ENCODE results near the gene FAM151A.

FAM151A gene

DNA sequence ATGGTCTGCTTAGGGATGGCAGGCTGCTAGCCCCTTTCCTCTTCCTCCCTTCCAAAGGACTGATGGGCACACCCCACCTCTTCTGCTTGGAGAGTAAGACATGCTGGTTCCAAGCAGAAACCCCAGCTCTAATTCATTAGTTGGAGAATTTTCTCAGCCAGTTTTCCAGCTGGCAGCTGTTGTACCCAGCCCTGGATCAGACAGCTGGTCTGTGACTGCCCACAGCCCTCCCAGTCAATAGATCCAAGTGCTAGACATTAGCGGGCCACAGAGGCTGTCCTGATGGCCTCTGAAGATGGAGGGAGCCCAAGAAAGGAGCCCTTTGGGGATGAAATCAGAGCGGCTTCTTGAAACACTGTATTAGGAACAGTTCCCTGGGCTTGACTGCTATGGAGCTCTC, 39.5 kb downstream of the FAM151A start:
- no peaks in the 10 kb centered on the region for H3K9me3 Mint-ChIP-seq
- no peak overlapping the region for H3K27ac Mint-ChIP-seq
- H3K4me1 Mint-ChIP-seq: peaks cover 4 to 7% of the 10 kb centered on the region in 2 donors
- no peaks in the 10 kb centered on the region for H3K36me3 Mint-ChIP-seq
- DNase-seq (no peak), ATAC-seq (replicated peaks) (no peak)
- H3K27me3 Mint-ChIP-seq: no peaks in the 10 kb centered on the region
- H3K4me3 Mint-ChIP-seq: no peak overlapping the region

DNA sequence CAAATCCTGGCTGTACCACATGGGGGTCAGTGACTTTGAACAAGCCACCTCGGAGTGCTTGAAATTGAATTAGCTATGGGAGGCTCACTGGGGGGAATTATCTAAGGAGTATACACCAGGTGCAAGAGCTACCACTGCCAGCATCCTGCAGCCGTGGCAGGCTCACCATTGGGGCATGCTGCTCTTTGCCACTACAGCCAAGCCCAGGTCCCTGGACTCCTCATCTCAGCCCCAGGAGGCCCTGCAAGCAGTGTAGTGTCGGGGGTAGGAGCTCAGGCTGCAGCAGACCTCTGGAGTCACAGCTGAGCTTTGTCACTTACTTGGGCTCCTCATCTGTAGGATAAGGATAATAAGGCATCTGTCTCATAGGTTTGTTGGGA, 40.0 kb downstream of the FAM151A start:
- DNase-seq (no peak), ATAC-seq (replicated peaks) (no peak)
- Mint-ChIP-seq H3K27me3 (no peaks in the 10 kb centered on the region), H3K4me3 (no peak overlapping the region), H3K36me3 (no peaks in the 10 kb centered on the region), H3K4me1 (peaks cover under 1 to 2% of the 10 kb centered on the region in 2 donors), H3K9me3 (no peaks in the 10 kb centered on the region), H3K27ac (no peak overlapping the region)

DNA sequence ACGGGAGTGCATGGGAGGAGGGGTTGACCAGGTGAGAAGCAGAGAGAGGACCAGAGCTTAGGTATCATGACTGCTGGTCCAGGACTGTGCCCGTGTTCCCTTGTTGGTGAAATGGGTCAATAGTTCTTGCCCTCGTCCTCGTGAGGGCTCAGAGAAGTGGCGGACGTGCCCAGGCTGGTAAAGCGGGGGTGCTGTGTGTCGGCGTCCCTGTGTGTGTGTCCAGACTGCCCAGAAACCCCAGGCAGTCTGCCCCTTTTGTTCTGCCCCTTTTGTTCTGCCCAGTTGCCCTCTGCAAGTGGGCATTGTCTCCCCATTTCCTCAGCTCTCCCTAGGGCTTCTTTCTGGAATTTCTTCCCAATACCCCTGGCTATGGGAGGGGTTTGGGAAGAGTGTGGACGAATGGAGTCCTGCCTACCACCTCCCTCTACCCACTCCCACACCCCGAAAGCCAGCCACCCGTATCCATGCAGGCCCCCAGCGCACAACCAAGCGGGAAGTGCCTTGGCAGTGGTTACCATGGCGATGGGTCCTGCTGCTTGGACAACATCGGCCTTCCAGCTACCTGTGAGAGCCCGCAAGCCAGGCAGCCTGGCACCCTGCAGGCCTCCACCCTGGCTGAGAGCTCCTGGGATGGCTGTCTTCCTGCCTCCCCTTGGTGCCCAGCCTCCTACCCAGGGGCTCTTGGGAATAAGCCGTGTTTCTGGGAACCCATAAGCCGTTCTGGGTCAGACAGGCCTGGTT, 40.6 kb downstream of the FAM151A start:
- Mint-ChIP-seq H3K27ac (no peak overlapping the region), H3K9me3 (no peaks in the 10 kb centered on the region), H3K36me3 (no peaks in the 10 kb centered on the region), H3K4me1 (no peaks in the 10 kb centered on the region), H3K27me3 (no peaks in the 10 kb centered on the region), H3K4me3 (no peak overlapping the region)
- no peak for DNase-seq
- no peak for ATAC-seq (replicated peaks)

DNA sequence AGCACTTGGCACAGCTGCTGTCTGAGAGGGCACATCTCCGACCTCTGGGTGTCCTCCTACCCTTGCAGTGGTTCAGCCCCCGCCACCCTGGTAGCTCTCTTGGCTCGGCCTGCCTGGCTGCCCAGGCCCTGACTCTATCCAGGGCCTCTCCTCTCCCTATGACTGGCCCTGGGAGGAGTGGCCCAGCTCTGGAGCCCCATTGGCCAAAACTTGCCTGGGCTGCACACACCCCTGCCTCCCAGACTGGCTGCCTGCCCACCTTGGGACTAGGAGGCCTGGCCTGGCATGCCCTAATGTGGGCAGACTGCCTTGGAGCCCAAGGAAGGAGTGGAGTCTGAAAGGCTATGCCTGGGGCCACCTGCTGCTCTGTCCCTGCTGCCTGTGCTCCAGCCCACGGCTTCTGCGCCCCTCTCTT, 41.7 kb downstream of the FAM151A start:
- Mint-ChIP-seq H3K27me3 (no peaks in the 10 kb centered on the region), H3K36me3 (no peaks in the 10 kb centered on the region), H3K27ac (no peak overlapping the region), H3K9me3 (no peaks in the 10 kb centered on the region), H3K4me1 (no peaks in the 10 kb centered on the region), H3K4me3 (no peak overlapping the region)
- DNase-seq (no peak), ATAC-seq (replicated peaks) (no peak)

- Mint-ChIP-seq H3K27ac (no peak overlapping the region), H3K4me3 (no peak overlapping the region), H3K36me3 (no peaks in the 10 kb centered on the region), H3K9me3 (no peaks in the 10 kb centered on the region), H3K4me1 (no peaks in the 10 kb centered on the region), H3K27me3 (no peaks in the 10 kb centered on the region)
- DNase-seq (no peak), ATAC-seq (replicated peaks) (no peak)
Measured at GRCh38 chr1:54580856-54581550, 42.3 kb downstream of the FAM151A start.

DNA sequence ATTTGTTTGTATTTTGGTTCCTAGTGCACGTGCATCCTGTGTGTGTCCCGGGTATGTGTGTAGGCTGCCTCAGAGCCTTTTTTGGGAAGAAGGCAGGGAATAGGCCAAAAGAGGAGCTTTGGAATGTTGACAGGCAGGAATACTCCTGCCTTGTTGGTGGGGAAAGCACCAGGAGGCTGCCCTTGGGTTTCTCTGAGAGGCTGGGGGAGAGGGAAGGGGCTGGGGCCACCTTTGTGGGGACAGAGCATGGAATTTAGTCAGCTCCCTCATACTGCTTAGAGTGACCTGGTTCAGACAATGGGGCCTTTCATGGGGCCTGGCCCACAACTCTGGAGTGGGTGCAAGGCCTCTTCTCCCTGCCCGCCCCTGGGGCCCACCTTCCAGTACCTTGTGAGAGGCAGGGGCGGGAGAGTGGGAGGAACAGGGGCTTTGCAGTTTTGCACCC, 44.0 kb downstream of the FAM151A start:
- no peaks in the 10 kb centered on the region for H3K36me3 Mint-ChIP-seq
- no peaks in the 10 kb centered on the region for H3K9me3 Mint-ChIP-seq
- H3K4me1 Mint-ChIP-seq: peaks cover 0 to 3% of the 10 kb centered on the region in 2 donors
- DNase-seq: no peak
- peaks cover 0 to 5% of the 10 kb centered on the region in 2 donors for H3K27me3 Mint-ChIP-seq
- H3K4me3 Mint-ChIP-seq: no peak overlapping the region
- H3K27ac Mint-ChIP-seq: no peak overlapping the region
- no peak for ATAC-seq (replicated peaks)

DNA sequence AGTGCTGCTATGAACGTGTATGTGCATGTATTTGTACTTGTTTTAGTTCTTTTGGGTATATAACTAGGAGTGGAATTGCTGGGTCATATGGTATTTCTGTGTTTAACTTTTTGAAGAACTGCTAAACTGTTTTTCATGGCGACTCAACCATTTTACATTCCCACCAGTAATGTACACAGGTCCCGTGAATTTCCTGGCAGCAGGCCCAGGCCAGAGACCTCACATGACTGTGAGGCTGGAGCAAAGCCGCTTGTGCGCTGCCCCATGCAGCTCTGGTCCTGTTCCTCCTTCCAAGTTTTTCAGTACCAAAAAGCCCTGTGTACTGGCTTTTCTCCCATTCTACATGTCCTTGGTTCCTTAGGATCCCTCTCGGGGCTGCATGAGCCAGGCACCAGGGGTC, 45.7 kb downstream of the FAM151A start:
- peaks cover 0 to 3% of the 10 kb centered on the region in 2 donors for H3K4me1 Mint-ChIP-seq
- peaks cover 0 to 5% of the 10 kb centered on the region in 2 donors for H3K27me3 Mint-ChIP-seq
- H3K4me3 Mint-ChIP-seq: no peak overlapping the region
- no peak overlapping the region for H3K27ac Mint-ChIP-seq
- H3K9me3 Mint-ChIP-seq: no peaks in the 10 kb centered on the region
- no peaks in the 10 kb centered on the region for H3K36me3 Mint-ChIP-seq
- DNase-seq: no peak
- ATAC-seq (replicated peaks): no peak

GRCh38 chr1:54575605-54576290, 47.6 kb downstream of the FAM151A start:
- Mint-ChIP-seq H3K27ac (no peak overlapping the region), H3K4me1 (peaks cover 0 to 3% of the 10 kb centered on the region in 2 donors), H3K9me3 (no peaks in the 10 kb centered on the region), H3K27me3 (peaks cover 0 to 5% of the 10 kb centered on the region in 2 donors), H3K36me3 (no peaks in the 10 kb centered on the region), H3K4me3 (no peak overlapping the region)
- ATAC-seq (replicated peaks) (no peak), DNase-seq (no peak)

DNA sequence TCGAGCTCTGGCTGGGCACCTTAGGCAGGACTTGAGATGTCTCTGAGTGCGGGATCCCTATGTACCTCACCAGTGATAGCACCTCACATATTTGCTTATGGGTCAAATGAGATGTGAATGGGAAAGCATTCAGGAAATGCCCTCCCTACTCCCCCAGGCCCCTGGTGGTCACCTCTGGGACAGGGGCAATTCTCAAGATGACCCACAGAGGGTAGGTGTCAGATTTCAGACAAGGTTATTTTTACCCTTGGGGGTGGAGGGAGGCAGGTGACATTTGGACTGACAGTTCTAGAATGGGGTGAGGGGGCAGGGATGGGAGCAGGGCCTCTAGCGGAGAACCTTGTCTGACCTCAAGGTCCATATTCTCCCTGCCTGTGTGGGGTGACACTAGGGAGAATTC, 48.2 kb downstream of the FAM151A start:
- DNase-seq (no peak), ATAC-seq (replicated peaks) (no peak)
- no peaks in the 10 kb centered on the region for H3K36me3 Mint-ChIP-seq
- no peak overlapping the region for H3K27ac Mint-ChIP-seq
- H3K4me1 Mint-ChIP-seq: peaks cover 0 to 3% of the 10 kb centered on the region in 2 donors
- peaks cover 0 to 5% of the 10 kb centered on the region in 2 donors for H3K27me3 Mint-ChIP-seq
- no peaks in the 10 kb centered on the region for H3K9me3 Mint-ChIP-seq
- H3K4me3 Mint-ChIP-seq: no peak overlapping the region

DNA sequence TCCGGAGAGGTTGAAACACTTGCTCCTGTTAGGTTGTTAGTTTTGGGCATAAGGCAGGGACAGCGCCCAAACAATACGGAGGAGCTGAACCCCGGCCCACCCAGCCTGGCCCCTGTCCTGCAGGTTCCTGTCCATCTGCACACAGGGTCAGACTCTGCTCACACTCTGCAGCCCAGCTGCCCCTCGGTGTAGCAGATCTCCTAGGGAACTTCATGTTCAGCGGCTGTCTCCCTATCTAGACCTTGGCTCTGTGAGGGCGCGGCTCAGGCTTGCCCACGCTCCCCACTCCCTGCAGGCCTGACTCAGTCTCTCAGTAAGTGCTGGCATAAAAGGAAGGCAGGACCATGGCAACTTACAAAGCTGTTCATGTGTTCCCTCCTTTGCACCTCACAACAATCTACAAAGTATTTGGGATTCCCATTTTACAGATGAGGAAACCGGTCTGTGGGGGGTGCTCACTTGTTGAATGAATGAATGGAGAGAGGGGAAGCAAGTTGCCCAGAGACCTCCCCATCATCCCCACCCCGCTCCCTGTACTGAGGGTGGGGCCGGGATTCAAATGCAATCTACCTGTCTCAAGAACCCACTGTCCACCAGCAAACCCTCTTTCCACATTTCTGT, 49.1 kb downstream of the FAM151A start:
- Mint-ChIP-seq H3K27me3 (peaks cover 0 to 5% of the 10 kb centered on the region in 2 donors), H3K27ac (no peak overlapping the region)
- ATAC-seq (replicated peaks): no peak

DNA sequence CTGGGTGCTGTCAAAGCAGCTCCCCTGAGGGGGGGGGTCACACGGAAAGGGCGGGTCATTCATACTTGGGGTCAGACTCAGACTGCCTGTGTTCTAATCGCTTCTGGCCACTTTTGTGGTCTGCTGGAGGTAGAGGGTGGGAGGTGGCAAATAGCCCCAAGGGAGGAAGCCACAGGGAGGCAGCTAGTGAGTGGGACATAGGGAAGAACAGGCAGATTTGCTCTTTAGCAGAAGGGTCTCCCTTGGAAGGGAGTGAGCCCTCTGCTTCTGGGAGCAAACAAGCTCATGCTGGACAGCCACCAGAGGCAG, 50.8 kb downstream of the FAM151A start:
- DNase-seq: no peak
- no peak for ATAC-seq (replicated peaks)
- Mint-ChIP-seq H3K27me3 (peaks cover 0 to 5% of the 10 kb centered on the region in 2 donors), H3K36me3 (no peaks in the 10 kb centered on the region), H3K9me3 (no peaks in the 10 kb centered on the region), H3K4me1 (peaks cover 0 to 3% of the 10 kb centered on the region in 2 donors), H3K4me3 (no peak overlapping the region), H3K27ac (no peak overlapping the region)

More for the DNA sequence above, 49.1 kb downstream of the FAM151A start:
- Mint-ChIP-seq H3K36me3 (no peaks in the 10 kb centered on the region), H3K4me3 (no peak overlapping the region), H3K9me3 (no peaks in the 10 kb centered on the region), H3K4me1 (peaks cover 0 to 3% of the 10 kb centered on the region in 2 donors)
- no peak for DNase-seq

DNA sequence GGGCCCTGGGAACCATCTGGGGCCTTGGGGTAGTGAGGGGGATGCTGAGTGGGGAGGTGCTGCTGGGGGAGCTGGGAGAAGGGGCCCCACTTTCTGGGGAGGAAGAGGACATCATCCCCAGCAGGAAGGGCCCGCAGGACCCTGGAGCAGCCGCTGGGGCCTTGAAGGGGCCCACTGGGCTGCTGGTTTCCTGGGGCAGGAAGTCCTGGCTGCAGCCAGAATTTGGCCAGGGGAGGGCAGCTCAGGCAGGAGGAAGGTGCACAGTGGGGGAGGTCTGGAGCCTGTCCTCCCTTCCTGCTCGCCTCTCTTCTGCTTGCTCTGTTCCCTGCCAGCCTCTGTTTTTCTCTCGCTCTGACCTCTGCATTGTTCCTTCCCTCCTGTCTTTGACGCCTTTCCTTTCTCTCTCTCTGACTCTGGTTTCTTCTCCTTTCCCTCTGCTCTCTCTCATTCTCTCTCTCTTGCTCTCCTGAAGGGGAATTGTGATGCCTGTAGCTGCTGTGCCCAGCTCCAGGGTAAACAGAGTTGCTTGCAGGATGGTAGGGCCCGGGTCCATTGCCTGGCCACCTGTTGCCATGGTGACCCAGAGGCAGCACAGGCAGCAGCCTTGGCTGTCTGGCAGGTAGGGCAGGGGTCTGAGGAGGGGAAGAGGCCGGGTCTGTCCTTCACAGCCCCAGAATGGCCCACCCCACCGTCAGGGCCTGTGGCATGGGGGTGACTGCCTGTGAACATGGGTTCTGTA, 51.4 kb downstream of the FAM151A start:
- no peak for DNase-seq
- H3K27ac Mint-ChIP-seq: no peak overlapping the region

GRCh38 chr1:54571326-54571725, 52.0 kb downstream of the FAM151A start:
- peaks cover 0 to 5% of the 10 kb centered on the region in 2 donors for H3K27me3 Mint-ChIP-seq
- DNase-seq (no peak), ATAC-seq (replicated peaks) (no peak)
- no peaks in the 10 kb centered on the region for H3K36me3 Mint-ChIP-seq
- peaks cover 0 to 3% of the 10 kb centered on the region in 2 donors for H3K4me1 Mint-ChIP-seq
- H3K4me3 Mint-ChIP-seq: no peak overlapping the region
- no peaks in the 10 kb centered on the region for H3K9me3 Mint-ChIP-seq
- no peak overlapping the region for H3K27ac Mint-ChIP-seq

More for the DNA sequence above, 51.4 kb downstream of the FAM151A start:
- peaks cover 0 to 5% of the 10 kb centered on the region in 2 donors for H3K27me3 Mint-ChIP-seq
- no peak for ATAC-seq (replicated peaks)
- no peak overlapping the region for H3K4me3 Mint-ChIP-seq
- H3K36me3 Mint-ChIP-seq: no peaks in the 10 kb centered on the region
- H3K9me3 Mint-ChIP-seq: no peaks in the 10 kb centered on the region
- H3K4me1 Mint-ChIP-seq: peaks cover 0 to 3% of the 10 kb centered on the region in 2 donors

DNA sequence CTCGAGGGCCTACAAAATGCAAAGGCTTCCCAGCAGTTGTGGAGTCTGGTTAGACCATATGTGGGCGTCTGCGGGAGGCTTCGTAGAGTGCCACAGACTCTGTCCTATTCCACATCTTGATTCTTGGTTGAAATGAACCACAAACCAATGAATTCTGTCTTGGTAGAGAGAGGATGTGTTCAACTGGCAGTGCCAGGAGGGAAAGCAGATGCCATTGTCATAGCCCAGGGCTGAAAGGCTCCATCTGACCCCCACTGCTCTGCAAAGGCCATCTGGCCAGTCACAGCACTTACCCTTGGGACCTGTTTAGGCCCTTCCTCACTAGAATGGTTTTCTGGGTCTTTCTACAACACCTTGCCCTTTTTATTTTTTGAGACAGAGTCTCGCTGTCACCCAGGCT, 53.2 kb downstream of the FAM151A start:
- Mint-ChIP-seq H3K27ac (no peak overlapping the region), H3K4me1 (no peaks in the 10 kb centered on the region), H3K36me3 (no peaks in the 10 kb centered on the region), H3K27me3 (peaks cover 0 to 5% of the 10 kb centered on the region in 2 donors), H3K9me3 (no peaks in the 10 kb centered on the region), H3K4me3 (no peak overlapping the region)
- no peak for ATAC-seq (replicated peaks)
- no peak for DNase-seq
